Measurements from ENCODE around the gene CUBN.

CUBN gene

DNA sequence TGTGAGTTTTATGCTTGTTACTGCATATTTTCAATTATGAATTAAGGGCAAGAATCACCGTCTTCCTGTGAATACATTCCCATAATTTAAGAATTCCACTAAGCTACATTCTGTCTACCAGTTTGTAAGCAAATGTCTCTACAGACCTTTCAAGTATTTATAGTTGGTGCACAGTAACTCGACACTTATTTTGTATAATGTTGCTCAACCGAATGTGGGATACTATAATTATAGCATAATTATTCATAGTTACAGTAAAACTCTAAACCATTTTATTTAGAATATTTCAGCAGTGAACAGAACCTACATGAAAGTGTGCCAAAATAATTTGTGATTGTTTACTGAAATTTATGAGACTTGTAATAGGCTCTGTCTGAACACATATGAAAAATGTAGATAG, 17.3 kb upstream of the CUBN start:
- ChIA-PET POLR2A (no interaction called here), CTCF (no interaction called here)
- TF ChIP-seq, protein P1, sequence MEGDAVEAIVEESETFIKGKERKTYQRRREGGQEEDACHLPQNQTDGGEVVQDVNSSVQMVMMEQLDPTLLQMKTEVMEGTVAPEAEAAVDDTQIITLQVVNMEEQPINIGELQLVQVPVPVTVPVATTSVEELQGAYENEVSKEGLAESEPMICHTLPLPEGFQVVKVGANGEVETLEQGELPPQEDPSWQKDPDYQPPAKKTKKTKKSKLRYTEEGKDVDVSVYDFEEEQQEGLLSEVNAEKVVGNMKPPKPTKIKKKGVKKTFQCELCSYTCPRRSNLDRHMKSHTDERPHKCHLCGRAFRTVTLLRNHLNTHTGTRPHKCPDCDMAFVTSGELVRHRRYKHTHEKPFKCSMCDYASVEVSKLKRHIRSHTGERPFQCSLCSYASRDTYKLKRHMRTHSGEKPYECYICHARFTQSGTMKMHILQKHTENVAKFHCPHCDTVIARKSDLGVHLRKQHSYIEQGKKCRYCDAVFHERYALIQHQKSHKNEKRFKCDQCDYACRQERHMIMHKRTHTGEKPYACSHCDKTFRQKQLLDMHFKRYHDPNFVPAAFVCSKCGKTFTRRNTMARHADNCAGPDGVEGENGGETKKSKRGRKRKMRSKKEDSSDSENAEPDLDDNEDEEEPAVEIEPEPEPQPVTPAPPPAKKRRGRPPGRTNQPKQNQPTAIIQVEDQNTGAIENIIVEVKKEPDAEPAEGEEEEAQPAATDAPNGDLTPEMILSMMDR (IDR thresholded peaks at IDR 0.05; ENCODE audit: insufficient read depth, low read length, missing control alignments): no peak
- H3K4me3 ChIP-seq (ENCODE audit: low read depth, low read length): no peak overlapping the region
- DNase-seq (ENCODE audit: low read depth, low spot score): no peak

DNA sequence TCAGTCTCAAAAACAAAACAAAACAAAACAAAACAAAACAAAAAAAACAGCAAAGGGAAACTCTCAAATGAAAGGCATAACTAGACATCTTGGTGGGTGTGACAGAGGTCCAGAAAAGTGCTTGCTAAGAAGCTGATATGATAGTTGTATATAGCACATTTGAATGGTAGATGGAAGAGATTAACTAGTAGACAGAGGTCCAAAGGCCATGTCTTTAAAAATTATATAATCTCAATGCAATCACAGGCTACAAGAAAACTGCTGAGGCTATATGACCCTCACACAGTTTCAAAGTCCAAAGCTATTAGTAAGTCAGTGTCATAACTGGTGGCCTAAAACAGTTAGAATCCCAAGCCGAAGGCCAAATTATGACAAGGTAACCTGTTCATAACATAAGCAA, 15.6 kb upstream of the CUBN start:
- TF ChIP-seq, protein P1 (IDR thresholded peaks at IDR 0.05; ENCODE audit: insufficient read depth, low read length, missing control alignments): no peak
- ChIA-PET POLR2A (no interaction called here), CTCF (interaction anchor here (0.7 to 1.3 kb wide), 3 partner anchors 8 to 12 kb away, joined by 3 to 4 read pairs (median 3); no protein-coding TSS in a partner anchor)
- H3K4me3 ChIP-seq (ENCODE audit: low read depth, low read length): no peak overlapping the region
- DNase-seq (ENCODE audit: low read depth, low spot score): no peak

DNA sequence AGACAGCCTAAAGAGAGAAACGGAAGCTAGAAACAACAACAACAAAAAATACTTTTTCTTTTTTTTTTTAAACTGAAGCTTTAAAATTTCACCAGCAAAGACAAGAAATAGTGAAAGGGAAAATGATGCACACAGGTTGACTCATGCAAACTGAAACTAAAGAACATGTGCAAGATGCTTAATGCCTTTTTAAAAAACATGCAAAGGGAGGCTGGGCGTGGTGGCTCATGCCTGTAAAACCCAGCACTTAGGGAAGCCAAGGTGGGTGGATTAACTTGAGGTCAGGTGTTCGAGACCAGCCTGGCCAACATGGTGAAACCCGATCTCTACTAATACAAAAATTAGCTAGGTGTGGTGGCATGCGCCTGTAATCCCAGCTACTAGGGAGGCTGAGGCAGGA, 15.1 kb upstream of the CUBN start:
- H3K4me3 ChIP-seq (ENCODE audit: low read depth, low read length): no peak overlapping the region
- DNase-seq (ENCODE audit: low read depth, low spot score): no peak
- ChIA-PET POLR2A (interaction anchor here (0.6 kb wide), 1 partner anchor 178 kb away, joined by 3 read pairs; no protein-coding TSS in a partner anchor), CTCF (interaction anchor here (0.6 to 1.3 kb wide), 3 partner anchors 8 to 1393 kb away, joined by 3 to 4 read pairs (median 3); no protein-coding TSS in a partner anchor)
- TF ChIP-seq, protein P1 (IDR thresholded peaks at IDR 0.05; ENCODE audit: insufficient read depth, low read length, missing control alignments): no peak

GRCh38 chr10:17144032-17144431, 14.4 kb upstream of the CUBN start:
- no peak for DNase-seq (ENCODE audit: low read depth, low spot score)
- ChIA-PET CTCF (interaction anchor here (0.6 to 1.9 kb wide), 3 partner anchors 8 to 1392 kb away, joined by 3 to 6 read pairs (median 3); no protein-coding TSS in a partner anchor), POLR2A (interaction anchor here (0.6 kb wide), 1 partner anchor 177 kb away, joined by 3 read pairs; no protein-coding TSS in a partner anchor)
- no peak overlapping the region for H3K4me3 ChIP-seq (ENCODE audit: low read depth, low read length)
- TF ChIP-seq, protein P1 (IDR thresholded peaks at IDR 0.05; ENCODE audit: insufficient read depth, low read length, missing control alignments): no peak

GRCh38 chr10:17143055-17143690, 13.6 kb upstream of the CUBN start:
- no peak overlapping the region for H3K4me3 ChIP-seq (ENCODE audit: low read depth, low read length)
- POLR2A ChIA-PET: interaction anchor here (0.7 to 0.8 kb wide), 2 partner anchors 31 to 86 kb away, joined by 3 read pairs; no protein-coding TSS in a partner anchor
- TF ChIP-seq, protein P1 (IDR thresholded peaks at IDR 0.05; ENCODE audit: insufficient read depth, low read length, missing control alignments): no peak
- CTCF ChIA-PET: interaction anchor here (1.9 kb wide), 1 partner anchor 9 kb away, joined by 6 read pairs; no protein-coding TSS in a partner anchor
- DNase-seq (ENCODE audit: low read depth, low spot score): no peak

GRCh38 chr10:17141504-17142229, 12.1 kb upstream of the CUBN start:
- no peak for DNase-seq (ENCODE audit: low read depth, low spot score)
- TF ChIP-seq, protein P1 (IDR thresholded peaks at IDR 0.05; ENCODE audit: insufficient read depth, low read length, missing control alignments): no peak
- ChIA-PET POLR2A (no interaction called here), CTCF (interaction anchor here (1.6 kb wide), 1 partner anchor 10 kb away, joined by 4 read pairs; no protein-coding TSS in a partner anchor)
- H3K4me3 ChIP-seq (ENCODE audit: low read depth, low read length): no peak overlapping the region

Data from AG04449 (cell line).